ENCODE data around the gene KHDC1L.
A peak's percentile ranks its signal among the peaks of the same experiment; 100 is the strongest.
"Not testable (repeated sequence)": the region's sequence is repeated elsewhere in the genome, so short reads cannot be mapped to it uniquely, and the experiment has no call there.

Gene KHDC1L

DNA sequence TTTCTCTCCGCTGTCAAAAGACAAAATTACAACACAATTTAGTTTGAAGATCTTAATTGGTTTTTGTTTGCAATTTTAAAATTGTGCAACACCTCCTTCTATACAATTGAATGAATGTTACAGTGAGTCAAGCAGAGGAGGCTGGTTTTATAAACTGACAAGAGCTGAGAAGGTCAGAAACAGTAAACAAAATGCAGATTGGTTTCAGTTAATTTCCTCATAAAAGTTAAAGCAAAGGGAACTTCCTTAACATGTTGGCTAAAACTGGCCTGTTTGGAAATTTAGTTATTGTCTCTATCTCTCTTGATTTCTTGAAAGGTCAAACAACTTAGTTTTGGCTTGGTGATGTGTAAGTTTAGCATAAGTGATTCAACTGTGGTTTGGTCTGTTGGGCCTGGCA lies 22.2 kb downstream of the KHDC1L start:
- Histone ChIP-seq H3K4me1 (ENCODE audit: control insufficient read depth in 1 of 2, insufficient read depth in 1 of 2, low read depth in 1 of 2, low read length in 1 of 2) (peaks cover 7 to 9% of the 10 kb centered on the region in 2 experiments), H3K9me3 (no peaks in the 10 kb centered on the region), H3K27ac (peak overlapping the region; percentile 44), H3K36me3 (no peaks in the 10 kb centered on the region), H3K4me3 (ENCODE audit: low read depth in 1 of 2, low read length in 1 of 2) (no peak overlapping the region), H3K27me3 (no peaks in the 10 kb centered on the region)
- TF ChIP-seq, protein P1, sequence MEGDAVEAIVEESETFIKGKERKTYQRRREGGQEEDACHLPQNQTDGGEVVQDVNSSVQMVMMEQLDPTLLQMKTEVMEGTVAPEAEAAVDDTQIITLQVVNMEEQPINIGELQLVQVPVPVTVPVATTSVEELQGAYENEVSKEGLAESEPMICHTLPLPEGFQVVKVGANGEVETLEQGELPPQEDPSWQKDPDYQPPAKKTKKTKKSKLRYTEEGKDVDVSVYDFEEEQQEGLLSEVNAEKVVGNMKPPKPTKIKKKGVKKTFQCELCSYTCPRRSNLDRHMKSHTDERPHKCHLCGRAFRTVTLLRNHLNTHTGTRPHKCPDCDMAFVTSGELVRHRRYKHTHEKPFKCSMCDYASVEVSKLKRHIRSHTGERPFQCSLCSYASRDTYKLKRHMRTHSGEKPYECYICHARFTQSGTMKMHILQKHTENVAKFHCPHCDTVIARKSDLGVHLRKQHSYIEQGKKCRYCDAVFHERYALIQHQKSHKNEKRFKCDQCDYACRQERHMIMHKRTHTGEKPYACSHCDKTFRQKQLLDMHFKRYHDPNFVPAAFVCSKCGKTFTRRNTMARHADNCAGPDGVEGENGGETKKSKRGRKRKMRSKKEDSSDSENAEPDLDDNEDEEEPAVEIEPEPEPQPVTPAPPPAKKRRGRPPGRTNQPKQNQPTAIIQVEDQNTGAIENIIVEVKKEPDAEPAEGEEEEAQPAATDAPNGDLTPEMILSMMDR (IDR thresholded peaks at IDR 0.05), result no peak

DNA sequence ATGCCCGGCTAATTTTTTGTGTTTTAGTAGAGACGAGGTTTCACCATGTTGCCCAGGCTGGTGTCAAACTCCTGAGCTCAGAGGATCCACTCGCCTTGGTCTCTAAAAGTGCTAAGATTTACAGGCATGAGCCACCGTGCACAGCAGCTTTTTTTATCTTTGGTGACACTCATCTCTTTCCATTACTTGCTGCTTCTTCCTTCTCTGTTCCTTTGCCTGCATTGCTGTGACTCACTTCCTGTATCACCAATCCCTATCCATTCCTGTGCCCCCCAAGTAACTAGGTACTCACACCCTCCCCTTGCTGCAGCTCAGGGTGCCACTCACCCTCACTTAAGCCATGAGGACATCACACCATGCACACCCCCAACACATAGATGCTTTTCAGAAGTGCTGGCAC lies 24.6 kb downstream of the KHDC1L start:
- Histone ChIP-seq H3K4me3 (ENCODE audit: low read depth in 1 of 2, low read length in 1 of 2) (no peak overlapping the region), H3K36me3 (no peaks in the 10 kb centered on the region), H3K27ac (no peak overlapping the region), H3K4me1 (ENCODE audit: control insufficient read depth in 1 of 2, insufficient read depth in 1 of 2, low read depth in 1 of 2, low read length in 1 of 2) (peaks cover 18 to 20% of the 10 kb centered on the region in 2 experiments), H3K27me3 (no peaks in the 10 kb centered on the region), H3K9me3 (no peaks in the 10 kb centered on the region)
- TF ChIP-seq, protein P1 (IDR thresholded peaks at IDR 0.05), result no peak

DNA sequence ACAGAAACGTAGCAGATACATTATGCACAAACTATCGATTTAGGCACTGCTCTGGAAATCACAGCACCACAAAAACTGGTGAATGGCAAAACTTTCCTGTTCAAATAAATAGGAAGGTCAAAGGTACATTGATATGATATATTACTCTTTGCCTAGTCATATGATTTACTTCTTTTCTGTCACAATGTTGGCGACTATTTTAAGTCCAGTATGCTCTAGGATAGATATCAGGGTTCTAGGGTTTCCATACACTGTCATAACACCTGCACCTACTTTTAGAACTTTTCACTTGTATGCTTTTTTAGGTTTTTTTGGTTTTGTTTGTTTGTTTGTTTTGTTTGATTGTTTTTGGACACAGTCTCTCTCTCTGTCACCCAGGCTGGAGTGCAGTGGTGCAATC lies 25.0 kb downstream of the KHDC1L start:
- H3K27ac ChIP-seq, result no peak overlapping the region
- TF ChIP-seq, protein P1 (IDR thresholded peaks at IDR 0.05), result no peak
- no peaks in the 10 kb centered on the region for H3K27me3 ChIP-seq
- no peaks in the 10 kb centered on the region for H3K36me3 ChIP-seq
- H3K4me3 ChIP-seq (ENCODE audit: low read depth in 1 of 2, low read length in 1 of 2), result no peak overlapping the region
- H3K4me1 ChIP-seq (ENCODE audit: control insufficient read depth in 1 of 2, insufficient read depth in 1 of 2, low read depth in 1 of 2, low read length in 1 of 2), result peaks cover 23 to 25% of the 10 kb centered on the region in 2 experiments
- no peaks in the 10 kb centered on the region for H3K9me3 ChIP-seq

DNA sequence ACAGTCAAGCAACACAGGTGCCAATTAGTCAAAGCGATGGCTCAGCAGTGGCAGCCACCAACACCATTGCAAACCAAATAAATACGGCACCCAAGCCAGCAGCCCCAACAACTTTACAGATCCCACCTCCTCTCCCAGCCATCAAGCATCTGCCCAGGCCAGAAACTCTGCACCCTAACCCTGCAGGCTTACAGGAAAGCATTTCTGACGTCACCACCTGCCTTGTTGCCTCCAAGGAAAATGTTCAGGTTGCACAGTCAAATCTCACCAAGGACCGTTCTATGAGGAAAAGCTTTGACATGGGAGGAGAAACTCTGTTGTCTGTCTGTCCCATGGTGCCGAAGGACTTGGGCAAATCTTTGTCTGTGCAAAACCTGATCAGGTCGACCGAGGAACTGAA lies 30.6 kb downstream of the KHDC1L start:
- H3K36me3 ChIP-seq, result no peaks in the 10 kb centered on the region
- no peak overlapping the region for H3K4me3 ChIP-seq (ENCODE audit: low read depth in 1 of 2, low read length in 1 of 2)
- H3K27me3 ChIP-seq, result no peaks in the 10 kb centered on the region
- TF ChIP-seq, protein P1 (IDR thresholded peaks at IDR 0.05), result no peak
- H3K4me1 ChIP-seq (ENCODE audit: control insufficient read depth in 1 of 2, insufficient read depth in 1 of 2, low read depth in 1 of 2, low read length in 1 of 2), result peaks cover 61 to 62% of the 10 kb centered on the region in 2 experiments
- no peaks in the 10 kb centered on the region for H3K9me3 ChIP-seq
- H3K27ac ChIP-seq, result peak overlapping the region; percentile 68

DNA sequence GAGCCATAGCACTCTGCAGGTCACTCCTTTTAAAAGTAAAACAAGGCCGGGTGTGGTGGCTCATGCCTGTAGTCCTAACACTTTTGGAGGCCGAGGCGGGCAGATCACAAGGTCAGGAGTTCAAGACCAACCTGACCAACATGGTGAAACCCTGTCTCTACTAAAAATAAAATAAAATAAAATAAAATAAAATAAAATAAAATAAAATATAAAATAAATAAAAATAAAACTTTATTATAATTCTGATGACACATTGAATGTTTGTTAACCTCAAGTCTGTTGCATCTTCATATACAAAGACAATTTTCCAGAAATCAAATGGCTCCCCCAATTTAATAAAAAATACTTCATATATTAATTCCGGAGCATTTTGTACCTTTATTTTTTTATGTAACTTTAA lies 32.0 kb downstream of the KHDC1L start:
- H3K9me3 ChIP-seq, result not testable (repeated sequence)

DNA sequence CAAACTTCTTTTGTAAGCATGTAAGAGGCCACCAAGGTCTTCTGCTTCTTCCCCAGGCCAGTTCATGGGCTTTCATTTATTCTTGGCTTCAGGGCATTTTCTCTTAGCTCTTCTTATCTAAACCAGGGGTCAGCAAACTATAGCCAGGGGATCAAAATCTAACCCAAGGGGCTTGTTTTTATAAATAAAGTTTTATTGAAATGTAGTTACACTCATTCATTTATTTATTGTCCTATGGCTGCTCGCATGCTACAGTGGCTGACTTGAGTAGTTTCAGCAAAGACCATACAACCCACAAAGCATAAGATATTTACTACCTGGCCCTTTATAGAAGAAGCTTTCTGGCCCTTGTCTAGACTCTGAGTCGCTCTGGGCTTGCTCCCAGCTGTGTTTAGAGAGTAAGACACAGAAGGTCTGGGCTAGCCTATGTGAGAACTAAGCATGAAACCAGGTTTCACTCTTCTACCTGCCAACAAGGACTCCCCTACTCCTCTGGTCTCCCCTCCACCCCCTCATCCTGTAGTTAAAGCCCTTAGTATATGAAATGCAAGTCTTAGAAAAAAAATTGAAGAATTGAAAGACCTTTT lies 43.2 kb downstream of the KHDC1L start:
- H3K4me1 ChIP-seq (ENCODE audit: control insufficient read depth in 1 of 2, insufficient read depth in 1 of 2, low read depth in 1 of 2, low read length in 1 of 2), result no peaks in the 10 kb centered on the region
- no peak overlapping the region for H3K4me3 ChIP-seq (ENCODE audit: low read depth in 1 of 2, low read length in 1 of 2)
- no peaks in the 10 kb centered on the region for H3K27me3 ChIP-seq
- no peak overlapping the region for H3K27ac ChIP-seq
- TF ChIP-seq, protein P1 (IDR thresholded peaks at IDR 0.05), result no peak
- H3K9me3 ChIP-seq, result no peaks in the 10 kb centered on the region
- H3K36me3 ChIP-seq, result no peaks in the 10 kb centered on the region

More for the DNA sequence above, 32.0 kb downstream of the KHDC1L start:
- H3K27me3 ChIP-seq; H3K27ac ChIP-seq; H3K4me3 ChIP-seq (ENCODE audit: low read depth in 1 of 2, low read length in 1 of 2); H3K36me3 ChIP-seq: not testable (repeated sequence)
- peaks cover 67% of the 10 kb centered on the region in 2 experiments for H3K4me1 ChIP-seq (ENCODE audit: control insufficient read depth in 1 of 2, insufficient read depth in 1 of 2, low read depth in 1 of 2, low read length in 1 of 2)

Data from neutrophil (primary cell).